Renal cortical epithelial cell (primary cell): ENCODE data around the gene CNFN. TPM values are rescaled to one million over a fixed set of nuclear protein-coding genes. Genes with fewer than 3 reads are reported as not detected.

Experiments
- DNase-seq: peaks from one replicate; pipeline ENCODE4 v3.0.0-alpha.2; 2011; ENCODE audit warnings: low read depth
- total RNA-seq: library from RNA; depleted of rRNA; stranded (reverse); fragments of >200 nt; gene quantifications from 2 replicates; pipeline ENCODE4 v1.2.3, GENCODE V29; 2014

Gene CNFN
- total RNA-seq, 1 donor from 2014 or later = not detected

GRCh38 chr19:42409477-42409876 is 19.4 kb upstream of the CNFN start:
- no peak for DNase-seq

GRCh38 chr19:42407816-42408175 is 17.7 kb upstream of the CNFN start:
- DNase-seq = no peak

GRCh38 chr19:42407085-42407815 is 17.2 kb upstream of the CNFN start:
- DNase-seq = no peak

- no peak for DNase-seq
Observed at GRCh38 chr19:42406111-42406510, 16.0 kb upstream of the CNFN start.

GRCh38 chr19:42403586-42403985 is 13.5 kb upstream of the CNFN start:
- DNase-seq = no peak

- no peak for DNase-seq
Observed at GRCh38 chr19:42402376-42403116, 12.4 kb upstream of the CNFN start.

GRCh38 chr19:42401365-42402303 is 11.5 kb upstream of the CNFN start:
- DNase-seq = peak; percentile 65

GRCh38 chr19:42400404-42400803 is 10.3 kb upstream of the CNFN start:
- no peak for DNase-seq

- no peak for DNase-seq
Observed at GRCh38 chr19:42397263-42398166, 7.4 kb upstream of the CNFN start.

GRCh38 chr19:42396381-42397262 is 6.5 kb upstream of the CNFN start:
- DNase-seq = peak; percentile 97

- DNase-seq = peak; percentile 37
Observed at GRCh38 chr19:42394751-42395150, 4.7 kb upstream of the CNFN start.

- no peak for DNase-seq
Observed at GRCh38 chr19:42392165-42392564, 2.1 kb upstream of the CNFN start.

GRCh38 chr19:42388851-42389489 is 1.1 kb downstream of the CNFN start:
- DNase-seq = no peak

GRCh38 chr19:42386974-42387707 is 3.0 kb downstream of the CNFN start:
- peak; percentile 37 for DNase-seq

- no peak for DNase-seq
Observed at GRCh38 chr19:42380155-42380554, 9.9 kb downstream of the CNFN start.

GRCh38 chr19:42378225-42379215 is 11.6 kb downstream of the CNFN start:
- DNase-seq = no peak

GRCh38 chr19:42376177-42376555 is 13.9 kb downstream of the CNFN start:
- DNase-seq = no peak
